Measurements from ENCODE around the gene CHRM3. TPM values are rescaled to one million over a fixed set of nuclear protein-coding genes. Genes with fewer than 3 reads are reported as not detected.

The CHRM3 gene
- total and polyA plus RNA-seq, 2 donors from 2014 or later: 1.4 to 2.9 TPM

- Histone ChIP-seq H3K27ac (ENCODE audit: low read depth in 2 of 2, low read length in 2 of 2) (no peak overlapping the region), H3K4me3 (ENCODE audit: low read length in 3 of 3) (no peak overlapping the region), H3K9me3 (ENCODE audit: control insufficient read depth in 2 of 3, insufficient read depth in 1 of 3, low read length in 3 of 3) (no peaks in the 10 kb centered on the region), H3K4me1 (ENCODE audit: control insufficient read depth in 2 of 3, insufficient read depth in 2 of 3, low read depth in 1 of 3, low read length in 3 of 3) (peaks cover 0 to 3% (median 0%) of the 10 kb centered on the region in 3 donors), H3K36me3 (ENCODE audit: control insufficient read depth in 2 of 3, insufficient read depth in 3 of 3, low read length in 3 of 3) (no peaks in the 10 kb centered on the region), H3K27me3 (ENCODE audit: control insufficient read depth, insufficient read depth, low read length) (peaks cover 15% of the 10 kb centered on the region), H3K9ac (ENCODE audit: low read length in 3 of 3) (no peak overlapping the region)
- no peak for TF ChIP-seq CTCF (IDR thresholded peaks at IDR 0.05; ENCODE audit: borderline replicate concordance, extremely low read depth, insufficient read depth)
- DNase-seq: no peak
- intact Hi-C loops (cut with DNase I): no loop called here
- no peak for FAIRE-seq
Observed at GRCh38 chr1:239383714-239384113, 2.7 kb upstream of the CHRM3 start.

GRCh38 chr1:239387304-239388158, 1.2 kb downstream of the CHRM3 start:
- H3K27me3 ChIP-seq (ENCODE audit: control insufficient read depth, insufficient read depth, low read length): peaks cover 15% of the 10 kb centered on the region
- H3K27ac ChIP-seq (ENCODE audit: low read depth in 2 of 2, low read length in 2 of 2): peak overlapping the region in 1 of 2 donors; percentile 22
- TF ChIP-seq CTCF (IDR thresholded peaks at IDR 0.05; ENCODE audit: borderline replicate concordance, extremely low read depth, insufficient read depth): no peak
- H3K4me3 ChIP-seq (ENCODE audit: low read length in 3 of 3): peak overlapping the region; percentile 50 to 70 (median 57)
- peaks cover 0 to 3% (median 0%) of the 10 kb centered on the region in 3 donors for H3K4me1 ChIP-seq (ENCODE audit: control insufficient read depth in 2 of 3, insufficient read depth in 2 of 3, low read depth in 1 of 3, low read length in 3 of 3)
- intact Hi-C loops (cut with DNase I): no loop called here
- peak overlapping the region in 2 of 3 donors; percentile 22 to 37 for H3K9ac ChIP-seq (ENCODE audit: low read length in 3 of 3)
- FAIRE-seq (no peak), DNase-seq (peak; percentile 39 to 57 (median 50))
- no peaks in the 10 kb centered on the region for H3K36me3 ChIP-seq (ENCODE audit: control insufficient read depth in 2 of 3, insufficient read depth in 3 of 3, low read length in 3 of 3)
- no peaks in the 10 kb centered on the region for H3K9me3 ChIP-seq (ENCODE audit: control insufficient read depth in 2 of 3, insufficient read depth in 1 of 3, low read length in 3 of 3)

- no peak for DNase-seq
- no peak overlapping the region for H3K9ac ChIP-seq (ENCODE audit: low read length in 3 of 3)
- no peaks in the 10 kb centered on the region for H3K9me3 ChIP-seq (ENCODE audit: control insufficient read depth in 2 of 3, insufficient read depth in 1 of 3, low read length in 3 of 3)
- FAIRE-seq: no peak
- H3K4me1 ChIP-seq (ENCODE audit: control insufficient read depth in 2 of 3, insufficient read depth in 2 of 3, low read depth in 1 of 3, low read length in 3 of 3): peaks cover 0 to 3% (median 0%) of the 10 kb centered on the region in 3 donors
- intact Hi-C loops (cut with DNase I): no loop called here
- H3K36me3 ChIP-seq (ENCODE audit: control insufficient read depth in 2 of 3, insufficient read depth in 3 of 3, low read length in 3 of 3): no peaks in the 10 kb centered on the region
- peak overlapping the region; percentile 50 to 70 (median 57) for H3K4me3 ChIP-seq (ENCODE audit: low read length in 3 of 3)
- no peak overlapping the region for H3K27ac ChIP-seq (ENCODE audit: low read depth in 2 of 2, low read length in 2 of 2)
- peaks cover 15% of the 10 kb centered on the region for H3K27me3 ChIP-seq (ENCODE audit: control insufficient read depth, insufficient read depth, low read length)
- TF ChIP-seq CTCF (IDR thresholded peaks at IDR 0.05; ENCODE audit: borderline replicate concordance, extremely low read depth, insufficient read depth): no peak
Observed at GRCh38 chr1:239388159-239388485, 1.8 kb downstream of the CHRM3 start.

Data from kidney (tissue), 14 donors.